ENCODE measurements around the gene SRF. TPM values are rescaled to one million over a fixed set of nuclear protein-coding genes. Genes with fewer than 3 reads are reported as not detected.

The SRF gene
- total and polyA plus RNA-seq, 2 experiments from 2014 or later, result 7.4 to 22.0 TPM

GRCh38 chr6:43221046-43221972, 50.2 kb downstream of the SRF start:
- Histone ChIP-seq H3K27me3 (no peaks in the 10 kb centered on the region), H3K4me3 (no peak overlapping the region), H3K79me2 (no peaks in the 10 kb centered on the region), H3K9me3 (ENCODE audit: low read depth) (no peaks in the 10 kb centered on the region), H3K27ac (no peak overlapping the region), H4K20me1 (ENCODE audit: insufficient read depth, poor library complexity, severe bottlenecking) (no peaks in the 10 kb centered on the region), H3K9me2 (replicated peaks; ENCODE audit: insufficient read depth) (no peaks in the 10 kb centered on the region), H3K4me1 (ENCODE audit: insufficient read depth) (no peaks in the 10 kb centered on the region), H3K36me3 (replicated peaks; ENCODE audit: insufficient read depth, low read depth) (no peaks in the 10 kb centered on the region), H2AFZ (no peak overlapping the region), H3K4me2 (no peak overlapping the region)
- no peak for DNase-seq (ENCODE audit: low spot score)
- TF ChIP-seq CTCF (IDR thresholded peaks at IDR 0.05; ENCODE audit: poor library complexity), result no peak
- no peak for TF ChIP-seq EZH2phosphoT487 (IDR thresholded peaks at IDR 0.05; ENCODE audit: low read depth, severe bottlenecking, unreplicated experiment)
- no peak for TF ChIP-seq EZH2 (IDR thresholded peaks at IDR 0.05; ENCODE audit: borderline replicate concordance)
- 93% methylated on average over 19 of the region's 20 CpGs for WGBS (ENCODE audit: low lambda C conversion rate, missing lambda C conversion rate)

- Histone ChIP-seq H3K9me2 (replicated peaks; ENCODE audit: insufficient read depth) (no peaks in the 10 kb centered on the region), H3K36me3 (replicated peaks; ENCODE audit: insufficient read depth, low read depth) (no peaks in the 10 kb centered on the region), H2AFZ (no peak overlapping the region), H3K4me1 (ENCODE audit: insufficient read depth) (no peaks in the 10 kb centered on the region), H3K27me3 (no peaks in the 10 kb centered on the region), H3K9me3 (ENCODE audit: low read depth) (no peaks in the 10 kb centered on the region), H4K20me1 (ENCODE audit: insufficient read depth, poor library complexity, severe bottlenecking) (no peaks in the 10 kb centered on the region), H3K4me3 (no peak overlapping the region), H3K79me2 (no peaks in the 10 kb centered on the region), H3K4me2 (no peak overlapping the region), H3K27ac (no peak overlapping the region)
- WGBS (ENCODE audit: low lambda C conversion rate, missing lambda C conversion rate), result 92% methylated on average over 11 of the region's 15 CpGs
- DNase-seq (ENCODE audit: low spot score), result no peak
- TF ChIP-seq EZH2 (IDR thresholded peaks at IDR 0.05; ENCODE audit: borderline replicate concordance) (no peak), CTCF (IDR thresholded peaks at IDR 0.05; ENCODE audit: poor library complexity) (no peak), EZH2phosphoT487 (IDR thresholded peaks at IDR 0.05; ENCODE audit: low read depth, severe bottlenecking, unreplicated experiment) (no peak)
These were observed 51.5 kb downstream of the SRF start for GRCh38 chr6:43222418-43223059.

DNA sequence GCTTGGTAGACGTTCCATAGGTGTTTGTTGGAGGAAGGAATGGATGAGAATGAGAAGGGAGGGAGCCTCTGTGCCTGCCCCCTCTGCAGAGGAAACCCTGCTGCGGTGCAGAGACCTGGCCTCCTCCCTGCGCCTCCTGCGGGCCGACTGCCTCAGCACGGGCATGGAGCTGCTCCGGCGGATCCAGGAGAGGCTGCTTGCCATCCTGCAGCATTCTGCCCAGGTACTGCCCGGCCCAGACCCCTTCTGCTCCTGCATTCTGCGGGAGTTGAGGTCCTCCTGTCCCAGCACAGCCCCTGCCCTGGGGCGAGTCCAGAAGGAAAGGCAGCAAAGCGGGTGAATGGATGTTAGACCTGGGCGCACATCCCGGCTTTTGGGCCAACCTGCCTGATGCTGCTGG, 52.1 kb downstream of the SRF start:
- Histone ChIP-seq H4K20me1 (ENCODE audit: insufficient read depth, poor library complexity, severe bottlenecking) (no peaks in the 10 kb centered on the region), H2AFZ (no peak overlapping the region), H3K36me3 (replicated peaks; ENCODE audit: insufficient read depth, low read depth) (no peaks in the 10 kb centered on the region), H3K9me3 (ENCODE audit: low read depth) (no peaks in the 10 kb centered on the region), H3K4me2 (no peak overlapping the region), H3K4me3 (no peak overlapping the region), H3K4me1 (ENCODE audit: insufficient read depth) (no peaks in the 10 kb centered on the region), H3K27me3 (no peaks in the 10 kb centered on the region), H3K27ac (no peak overlapping the region), H3K9me2 (replicated peaks; ENCODE audit: insufficient read depth) (no peaks in the 10 kb centered on the region), H3K79me2 (peaks cover 3% of the 10 kb centered on the region)
- no peak for DNase-seq (ENCODE audit: low spot score)
- WGBS (ENCODE audit: low lambda C conversion rate, missing lambda C conversion rate), result 95% methylated on average over 14 of the region's 14 CpGs
- TF ChIP-seq CTCF (IDR thresholded peaks at IDR 0.05; ENCODE audit: poor library complexity) (no peak), EZH2 (IDR thresholded peaks at IDR 0.05; ENCODE audit: borderline replicate concordance) (no peak), EZH2phosphoT487 (IDR thresholded peaks at IDR 0.05; ENCODE audit: low read depth, severe bottlenecking, unreplicated experiment) (no peak)
